ENCODE measurements around the gene SRI.

Gene SRI

DNA sequence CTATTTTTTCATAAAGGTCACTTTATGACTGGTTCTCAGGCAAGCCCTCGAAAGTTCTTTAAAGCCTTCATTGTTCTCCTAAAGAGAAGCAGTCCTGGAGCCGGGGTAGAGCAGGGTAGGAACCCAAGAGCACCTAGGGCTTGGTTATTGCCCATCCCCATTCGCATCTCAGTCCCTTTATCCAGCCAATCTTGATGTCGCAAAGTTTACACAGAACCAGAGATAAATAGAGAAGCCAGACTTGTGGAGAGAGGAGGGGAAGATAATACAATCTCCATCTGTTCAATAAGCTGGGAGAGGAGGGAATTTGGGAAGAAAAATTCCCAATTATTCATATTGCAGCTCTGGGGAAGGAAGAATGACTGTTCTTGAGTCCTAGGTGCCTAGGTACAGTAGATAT, 6.4 kb upstream of the SRI start:
- no peak for DNase-seq

- no peak for DNase-seq
Observed at GRCh38 chr7:88224601-88225275, 4.9 kb upstream of the SRI start.

DNA sequence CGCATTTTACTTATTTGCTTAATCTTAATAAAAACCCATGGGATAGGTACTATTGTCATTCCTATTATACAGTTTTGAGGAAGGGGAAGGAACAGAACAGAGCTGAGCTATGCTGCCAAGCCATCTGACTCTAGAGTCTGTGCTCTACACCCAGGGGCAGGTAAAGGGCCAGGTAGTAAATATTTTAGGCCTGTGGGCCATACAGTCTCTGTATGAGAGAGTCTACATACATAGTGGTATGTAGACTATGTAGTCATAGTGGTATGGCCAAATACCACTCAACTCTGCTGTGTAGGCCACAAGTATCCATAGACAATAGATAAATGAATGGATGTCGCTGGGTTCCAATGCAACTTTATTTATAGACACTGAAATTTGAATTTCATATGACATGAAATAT, 3.4 kb upstream of the SRI start:
- no peak for DNase-seq

- DNase-seq: peak in 42 of 56 donors; percentile 3 to 68 (median 33)
Observed at GRCh38 chr7:88218836-88219605, 817 bp downstream of the SRI start.

DNA sequence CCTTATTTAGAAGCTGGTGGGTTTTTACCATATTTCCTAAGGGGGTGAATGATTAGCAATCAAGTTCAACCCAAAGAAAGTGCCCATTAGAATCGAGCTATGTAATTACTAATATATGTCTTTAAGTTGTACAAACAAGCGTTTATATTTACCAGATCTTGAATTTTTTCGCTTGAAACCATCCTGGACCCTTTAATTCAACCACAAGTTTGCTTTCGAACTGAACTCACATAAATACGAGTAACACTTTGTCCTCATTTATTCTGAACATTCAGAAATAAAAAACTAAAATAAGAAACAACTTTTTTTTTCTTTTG, 1.5 kb downstream of the SRI start:
- DNase-seq: no peak

DNA sequence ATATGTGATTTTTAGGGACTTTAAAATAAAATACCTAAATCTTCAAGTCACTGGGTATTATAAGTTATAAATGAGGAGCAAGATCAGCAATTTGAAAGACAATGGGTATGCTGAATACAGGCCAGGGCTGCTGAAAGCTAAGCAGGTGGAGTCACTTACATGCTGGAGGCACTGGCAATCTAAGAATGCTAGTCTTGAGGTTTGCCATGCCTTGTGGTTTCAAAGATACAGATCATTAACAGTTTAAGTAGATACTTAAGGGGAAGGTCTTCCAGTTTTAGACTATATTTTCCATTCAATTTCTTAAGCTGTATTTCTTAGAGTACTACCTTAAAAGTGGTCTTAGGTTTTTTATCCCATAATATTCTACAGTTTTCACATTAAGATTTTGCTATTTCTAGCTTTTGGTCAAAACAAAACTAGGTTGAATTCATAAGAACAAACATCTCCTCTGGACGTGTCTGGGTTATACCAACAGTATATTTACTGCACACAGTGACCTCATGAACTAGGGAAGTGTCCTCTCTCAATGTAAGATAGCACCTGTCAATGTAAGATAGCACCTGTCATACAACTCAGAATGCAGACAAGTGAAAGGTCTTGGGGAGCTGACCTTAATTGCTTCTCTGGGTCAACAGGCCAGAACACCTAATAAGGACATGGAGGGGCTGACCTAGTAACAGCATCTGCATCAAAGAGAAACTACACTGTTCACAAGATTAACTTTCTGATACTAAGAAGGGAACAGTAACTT, 2.0 kb downstream of the SRI start:
- no peak for DNase-seq

DNA sequence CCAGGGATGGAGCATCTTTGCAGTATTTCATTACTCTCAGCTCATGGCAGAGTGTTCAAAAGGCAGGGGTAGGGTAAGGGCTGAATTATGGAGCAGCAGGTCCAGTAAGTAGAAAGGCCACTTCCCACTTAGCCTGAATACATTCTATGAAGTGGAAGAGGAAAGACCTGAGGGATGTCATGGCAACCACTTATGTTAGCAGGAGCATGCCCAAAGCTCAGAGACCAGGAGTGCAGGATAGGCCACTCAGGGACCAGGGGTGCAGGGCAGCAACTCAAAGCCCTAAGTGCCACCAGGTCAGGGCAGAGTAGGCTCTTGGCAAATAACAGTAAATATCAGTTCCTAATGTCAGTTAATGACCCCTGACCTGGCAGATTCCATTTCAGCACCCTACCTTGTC, 3.6 kb downstream of the SRI start:
- no peak for DNase-seq

DNA sequence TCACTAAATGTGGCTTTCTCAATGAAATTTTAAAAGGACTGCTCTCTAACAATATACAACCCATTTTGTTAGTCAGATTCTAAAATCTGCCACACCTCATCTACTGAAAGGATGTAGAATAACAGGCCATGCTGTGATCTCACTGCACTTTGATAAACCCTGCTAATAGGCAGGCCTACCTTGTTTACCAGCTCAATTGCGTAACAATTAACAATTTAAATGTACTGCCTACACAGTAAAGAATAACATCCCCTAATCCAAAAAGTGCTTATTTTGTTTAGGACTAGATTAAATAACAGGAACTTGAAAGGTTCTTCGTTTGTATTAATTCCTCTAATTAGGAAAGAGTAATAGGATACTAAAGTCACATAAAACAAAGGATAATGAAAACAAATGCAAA, 4.5 kb downstream of the SRI start:
- DNase-seq: no peak

GRCh38 chr7:88214456-88214855, 5.4 kb downstream of the SRI start:
- no peak for DNase-seq

- DNase-seq: no peak
Observed at GRCh38 chr7:88212918-88213317, 6.9 kb downstream of the SRI start.

DNA sequence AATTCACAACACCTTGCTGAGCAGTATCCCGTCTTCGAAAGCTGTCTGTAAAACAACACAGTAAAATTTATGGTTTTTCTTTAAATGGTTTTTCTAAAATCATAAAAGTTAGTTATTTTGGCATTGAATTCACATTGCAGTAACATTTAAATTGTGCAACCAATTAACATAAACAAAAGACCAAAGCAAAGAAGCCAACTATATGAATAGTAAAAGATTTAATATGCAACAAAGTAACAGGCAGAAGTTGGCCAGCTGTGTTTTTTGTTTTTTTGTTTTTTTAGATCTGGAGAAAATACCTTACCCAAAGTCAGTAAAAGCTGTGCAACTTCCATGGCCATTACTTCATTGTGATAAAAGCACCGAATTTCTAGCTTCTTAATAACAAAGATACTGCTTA, 11.3 kb downstream of the SRI start:
- no peak for DNase-seq

DNA sequence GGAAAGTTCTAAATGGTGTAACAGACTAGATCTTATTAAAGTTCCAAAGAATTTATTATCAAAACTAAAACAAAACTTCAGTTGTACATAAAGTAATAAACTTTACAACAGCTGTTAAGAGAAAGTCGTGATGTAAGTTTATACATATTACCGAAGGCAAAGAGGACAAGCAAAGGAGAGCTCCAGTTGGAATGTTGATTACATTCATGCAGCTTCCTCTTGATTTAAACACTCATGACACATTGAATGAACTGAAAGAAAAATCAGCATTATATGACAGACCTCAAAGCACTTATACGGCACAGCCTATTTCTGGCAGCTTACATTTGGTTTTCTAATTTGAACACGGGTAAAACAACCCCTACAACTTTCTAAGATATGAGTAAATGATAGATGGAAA, 13.6 kb downstream of the SRI start:
- no peak for DNase-seq

DNA sequence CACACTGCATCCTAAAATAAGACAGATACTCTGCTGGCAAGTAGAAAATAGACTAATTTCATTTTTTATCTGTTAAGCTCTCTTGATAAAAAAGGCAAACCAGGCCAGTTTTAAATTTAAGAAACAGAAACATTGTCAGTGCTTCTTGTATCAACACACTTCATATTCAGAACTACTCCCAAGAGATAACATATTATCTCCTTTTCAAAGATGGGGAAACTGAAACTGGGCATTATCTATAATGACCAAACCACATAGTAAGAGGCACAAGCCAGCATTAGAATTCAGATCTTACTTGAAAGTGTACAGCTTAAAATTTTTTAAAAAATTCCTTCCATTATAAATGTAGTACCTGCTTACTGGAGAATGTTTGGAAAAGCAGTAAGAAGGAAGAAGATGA, 14.7 kb downstream of the SRI start:
- no peak for DNase-seq

DNA sequence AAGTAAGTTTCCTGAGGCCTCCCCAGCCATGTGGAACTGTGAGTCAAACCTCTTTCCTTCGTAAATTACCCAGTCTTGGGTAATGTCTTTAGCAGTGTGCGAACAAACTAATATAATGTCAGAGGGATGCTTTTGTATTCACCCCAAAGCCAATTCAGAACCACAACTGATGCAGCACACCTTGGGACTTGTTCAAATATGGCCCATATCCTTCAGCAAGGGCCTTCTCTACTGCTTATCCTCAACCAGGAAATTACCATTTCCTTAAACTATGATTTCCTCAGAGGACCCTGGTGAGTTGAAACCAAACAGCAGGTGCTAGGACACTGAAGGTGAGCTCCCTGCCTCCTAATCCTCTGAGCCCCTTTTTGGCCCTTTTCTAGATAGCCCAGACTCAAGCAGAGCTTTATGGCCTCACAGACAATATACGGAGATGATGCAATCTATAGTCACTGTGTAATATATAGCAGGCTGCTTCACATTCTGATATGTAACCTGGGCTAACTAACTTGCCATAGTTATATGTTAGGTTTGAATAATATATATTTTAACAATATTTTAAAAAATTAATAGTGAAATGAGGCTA, 15.2 kb downstream of the SRI start:
- DNase-seq: no peak

GRCh38 chr7:88203401-88203800, 16.4 kb downstream of the SRI start:
- DNase-seq: no peak

GRCh38 chr7:88202799-88203198, 17.0 kb downstream of the SRI start:
- DNase-seq: no peak

DNA sequence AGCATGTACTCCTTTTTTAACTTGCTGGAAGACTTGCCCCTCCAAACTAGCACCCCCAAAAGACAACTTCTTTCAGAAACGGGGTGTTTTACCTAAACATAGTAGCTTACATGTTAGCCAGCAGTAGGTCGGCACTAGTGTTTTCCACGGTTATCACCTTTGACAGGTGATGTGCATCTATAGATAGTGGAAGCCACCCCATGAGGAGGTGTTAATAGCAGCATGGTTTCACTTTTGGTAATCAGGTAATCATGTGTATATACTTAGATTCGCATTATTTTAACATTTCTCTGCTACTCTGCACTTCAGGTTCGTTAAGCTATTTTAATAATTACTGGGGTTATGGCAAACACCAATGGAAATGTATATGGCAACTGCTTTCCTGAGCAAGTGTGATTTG, 17.6 kb downstream of the SRI start:
- DNase-seq: no peak

GRCh38 chr7:88201305-88201704, 18.5 kb downstream of the SRI start:
- no peak for DNase-seq

DNA sequence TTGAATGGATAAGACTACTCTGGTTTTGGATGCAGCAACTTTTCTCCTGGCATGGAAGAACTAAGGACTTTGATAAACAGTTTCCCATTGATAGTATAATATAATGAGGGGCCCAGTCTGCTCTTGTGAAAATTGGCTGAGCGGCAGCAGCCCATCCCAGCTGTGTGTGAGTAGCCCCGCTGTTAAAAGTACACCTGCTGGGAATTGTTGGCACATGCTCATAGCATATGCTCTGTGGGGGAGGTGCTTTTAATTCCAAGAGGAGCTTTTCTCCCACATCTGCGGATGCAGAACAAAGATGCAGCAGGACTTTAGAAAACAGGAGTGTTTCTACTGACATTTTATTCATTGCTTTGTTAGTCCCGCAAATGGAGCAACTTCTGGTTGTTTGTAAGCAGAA, 19.0 kb downstream of the SRI start:
- DNase-seq: peak in 5 of 56 donors; percentile 5 to 33 (median 23)

GRCh38 chr7:88200261-88200660, 19.6 kb downstream of the SRI start:
- DNase-seq: no peak

GRCh38 chr7:88191911-88192310, 27.9 kb downstream of the SRI start:
- DNase-seq: no peak

GRCh38 chr7:88185650-88186049, 34.2 kb downstream of the SRI start:
- peak in 2 of 56 donors; percentile 9 to 37 for DNase-seq

Measured in amygdala (tissue), 56 donors.